ENCODE results near the gene LRRC7. TPM values are rescaled to one million over a fixed set of nuclear protein-coding genes. Genes with fewer than 3 reads are reported as not detected.
A peak's percentile ranks its signal among the peaks of the same experiment; 100 is the strongest.
"Not testable (repeated sequence)": the region's sequence is repeated elsewhere in the genome, so short reads cannot be mapped to it uniquely, and the experiment has no call there.

LRRC7 gene
- polyA plus RNA-seq, 1 experiment: 0.22 TPM

- no peaks in the 10 kb centered on the region for H3K36me3 ChIP-seq (ENCODE audit: control insufficient read depth, insufficient read depth, low read length)
- ChIA-PET POLR2A (no interaction called here), CTCF (no interaction called here)
- H3K4me3 ChIP-seq (ENCODE audit: low read depth, low read length): no peak overlapping the region
- no peak for DNase-seq (ENCODE audit: low read depth)
- no peak for TF ChIP-seq CTCF (IDR thresholded peaks at IDR 0.05; ENCODE audit: insufficient read depth, low read depth, low read length)
- no peaks in the 10 kb centered on the region for H3K27me3 ChIP-seq (ENCODE audit: control insufficient read depth, insufficient read depth, low read length)
Observed at GRCh38 chr1:69952676-69953075, 385.0 kb downstream of the LRRC7 start.

- H3K27me3 ChIP-seq (ENCODE audit: control insufficient read depth, insufficient read depth, low read length); H3K4me3 ChIP-seq (ENCODE audit: low read depth, low read length); POLR2A ChIA-PET; DNase-seq (ENCODE audit: low read depth); H3K36me3 ChIP-seq (ENCODE audit: control insufficient read depth, insufficient read depth, low read length); CTCF ChIA-PET: not testable (repeated sequence)
Observed at GRCh38 chr1:69962452-69962851, 394.7 kb downstream of the LRRC7 start.

GRCh38 chr1:69967245-69967766, 399.6 kb downstream of the LRRC7 start:
- CTCF ChIA-PET: interaction anchor here (1.0 kb wide), 1 partner anchor 9 kb away, joined by 4 read pairs; no protein-coding TSS in a partner anchor
- no peak overlapping the region for H3K4me3 ChIP-seq (ENCODE audit: low read depth, low read length)
- no peak for DNase-seq (ENCODE audit: low read depth)

GRCh38 chr1:69976896-69977295, 409.2 kb downstream of the LRRC7 start:
- no peak overlapping the region for H3K4me3 ChIP-seq (ENCODE audit: low read depth, low read length)
- ChIA-PET CTCF (interaction anchor here (0.8 to 1.6 kb wide), 3 partner anchors 9 to 16 kb away, joined by 4 read pairs; no protein-coding TSS in a partner anchor), POLR2A (no interaction called here)
- H3K36me3 ChIP-seq (ENCODE audit: control insufficient read depth, insufficient read depth, low read length): no peaks in the 10 kb centered on the region
- no peaks in the 10 kb centered on the region for H3K27me3 ChIP-seq (ENCODE audit: control insufficient read depth, insufficient read depth, low read length)
- TF ChIP-seq CTCF (IDR thresholded peaks at IDR 0.05; ENCODE audit: insufficient read depth, low read depth, low read length): no peak
- no peak for DNase-seq (ENCODE audit: low read depth)

More at GRCh38 chr1:69967245-69967766, 399.6 kb downstream of the LRRC7 start:
- no peaks in the 10 kb centered on the region for H3K36me3 ChIP-seq (ENCODE audit: control insufficient read depth, insufficient read depth, low read length)
- TF ChIP-seq CTCF (IDR thresholded peaks at IDR 0.05; ENCODE audit: insufficient read depth, low read depth, low read length): no peak
- H3K27me3 ChIP-seq (ENCODE audit: control insufficient read depth, insufficient read depth, low read length): no peaks in the 10 kb centered on the region
- POLR2A ChIA-PET: no interaction called here

GRCh38 chr1:69982992-69983391, 415.3 kb downstream of the LRRC7 start:
- CTCF ChIA-PET: interaction anchor here (0.8 to 0.9 kb wide), 2 partner anchors 32 to 160 kb away, joined by 3 read pairs; no protein-coding TSS in a partner anchor
- no peak for TF ChIP-seq CTCF (IDR thresholded peaks at IDR 0.05; ENCODE audit: insufficient read depth, low read depth, low read length)

GRCh38 chr1:69985376-69985775, 417.7 kb downstream of the LRRC7 start:
- CTCF ChIA-PET: no interaction called here
- no peak for DNase-seq (ENCODE audit: low read depth)

More at GRCh38 chr1:69982992-69983391, 415.3 kb downstream of the LRRC7 start:
- DNase-seq (ENCODE audit: low read depth): peak; percentile 44
- POLR2A ChIA-PET: no interaction called here
- H3K36me3 ChIP-seq (ENCODE audit: control insufficient read depth, insufficient read depth, low read length): no peaks in the 10 kb centered on the region
- no peaks in the 10 kb centered on the region for H3K27me3 ChIP-seq (ENCODE audit: control insufficient read depth, insufficient read depth, low read length)
- no peak overlapping the region for H3K4me3 ChIP-seq (ENCODE audit: low read depth, low read length)

More at GRCh38 chr1:69985376-69985775, 417.7 kb downstream of the LRRC7 start:
- Histone ChIP-seq H3K27me3 (ENCODE audit: control insufficient read depth, insufficient read depth, low read length) (no peaks in the 10 kb centered on the region), H3K36me3 (ENCODE audit: control insufficient read depth, insufficient read depth, low read length) (no peaks in the 10 kb centered on the region), H3K4me3 (ENCODE audit: low read depth, low read length) (no peak overlapping the region)
- POLR2A ChIA-PET: no interaction called here
- no peak for TF ChIP-seq CTCF (IDR thresholded peaks at IDR 0.05; ENCODE audit: insufficient read depth, low read depth, low read length)
